SK-N-SH (cell line): ENCODE results near the gene CEP250. TPM values are rescaled to one million over a fixed set of nuclear protein-coding genes. Genes with fewer than 3 reads are reported as not detected.

Experiments
- CTCF ChIA-PET: fragments of 300-600, 350-600 bp; formaldehyde crosslinking; extraction: SDS; loops from one replicate; lab custom pipeline; 2021; lab: Yijun Ruan, JAX
- POLR2A ChIA-PET: fragments of 350-600 bp; sonication (Branson Sonifier 250); formaldehyde crosslinking; extraction: SDS; loops from one replicate; lab custom pipeline; 2020; ENCODE audit warnings: antibody characterized with exemption, inconsistent platforms; lab: Yijun Ruan, JAX
- DNase-seq: peaks from one replicate; pipeline ENCODE4 v3.0.0; 2012
- H2AFZ ChIP-seq: fragments of 200-600 bp; sonication (generic); 2 replicates; pipeline ENCODE4 v1.8.1; 2016; ENCODE audit warnings: antibody characterized with exemption, mild to moderate bottlenecking, low read depth
- H3F3A ChIP-seq: fragments of 200-600 bp; sonication (generic); replicated peaks from 2 replicates; pipeline ENCODE3; 2016; ENCODE audit warnings: antibody characterized with exemption, mild to moderate bottlenecking; ENCODE audit not compliant: insufficient read depth
- H3K27ac ChIP-seq, 2 experiments: fragments of 200-500 bp in 1 of 2; fragments of 200-600 bp in 1 of 2; sonication (Bioruptor generic) in 1 of 2; sonication (generic), shearing (Covaris generic) in 1 of 2; 2 replicates each; pipeline versions ENCODE4 v1.5.1 to v1.6.1; 2014 to 2016; ENCODE audit warnings: low read depth in 2 of 2, inconsistent platforms in 1 of 2, low read length in 1 of 2, mild to moderate bottlenecking in 1 of 2, mixed read lengths in 1 of 2
- H3K27me3 ChIP-seq: fragments of 200-600 bp; sonication (generic), shearing (Covaris generic); 2 replicates; pipeline ENCODE4 v1.6.1; 2016; ENCODE audit warnings: mixed run types; ENCODE audit not compliant: insufficient read depth
- H3K36me3 ChIP-seq, 2 experiments: fragments of 200-500 bp in 1 of 2; fragments of 200-600 bp in 1 of 2; sonication (Bioruptor generic) in 1 of 2; sonication (generic) in 1 of 2; replicated peaks in 1 of 2; 2 replicates each; pipeline versions ENCODE3 to v1.5.1; 2014 to 2016; ENCODE audit warnings: low read length in 1 of 2, mild to moderate bottlenecking in 1 of 2; ENCODE audit not compliant: insufficient read depth in 2 of 2, control insufficient read depth in 1 of 2
- H3K4me1 ChIP-seq, 2 experiments: fragments of 200-500 bp in 1 of 2; fragments of 200-600 bp in 1 of 2; sonication (Bioruptor generic) in 1 of 2; sonication (generic), shearing (Covaris generic) in 1 of 2; 2 replicates each; pipeline versions ENCODE4 v1.5.1 to v1.6.1; 2014 to 2016; ENCODE audit warnings: low read depth in 1 of 2, low read length in 1 of 2, mixed run types in 1 of 2; ENCODE audit not compliant: insufficient read depth in 2 of 2, control insufficient read depth in 1 of 2
- H3K4me2 ChIP-seq: fragments of 200-600 bp; sonication (generic), shearing (Covaris generic); 2 replicates; pipeline ENCODE4 v1.6.1; 2017; ENCODE audit warnings: mixed run types
- H3K4me3 ChIP-seq, 2 experiments: fragments of 200-500 bp in 1 of 2; fragments of 200-600 bp in 1 of 2; sonication (Bioruptor generic) in 1 of 2; sonication (generic), shearing (Covaris generic) in 1 of 2; 2 replicates each; pipeline versions ENCODE4 v1.5.1 to v1.8.1; 2014 to 2016; ENCODE audit warnings: low read depth in 2 of 2, inconsistent platforms in 1 of 2, low read length in 1 of 2, mild to moderate bottlenecking in 1 of 2, mixed read lengths in 1 of 2, moderate library complexity in 1 of 2
- H3K79me2 ChIP-seq: fragments of 200-600 bp; sonication (generic); 2 replicates; pipeline ENCODE4 v1.8.1; 2017; ENCODE audit warnings: mild to moderate bottlenecking; ENCODE audit not compliant: insufficient read depth
- H3K9ac ChIP-seq: fragments of 200-600 bp; sonication (generic); 2 replicates; pipeline ENCODE4 v1.6.1; 2017; ENCODE audit warnings: mixed run types
- H3K9me2 ChIP-seq: fragments of 200-600 bp; sonication (generic); 2 replicates; pipeline ENCODE4 v1.6.1; 2017; ENCODE audit warnings: mixed run types
- H3K9me3 ChIP-seq: fragments of 200-600 bp; sonication (generic); 2 replicates; pipeline ENCODE4 v1.6.1; 2017; ENCODE audit warnings: mixed run types, mild to moderate bottlenecking, moderate library complexity
- H4K20me1 ChIP-seq: fragments of 200-600 bp; sonication (generic); 2 replicates; pipeline ENCODE4 v1.6.1; 2017; ENCODE audit warnings: mild to moderate bottlenecking, mixed run types; ENCODE audit not compliant: insufficient read depth
- ELF1 ChIP-seq: IDR thresholded peaks from 2 replicates; pipeline ENCODE4 v1.4.0; 2012
- FOXJ3 ChIP-seq: sonication (generic); formaldehyde crosslinking; IDR thresholded peaks from 2 replicates; pipeline ENCODE4 v1.5.1; 2020; ENCODE audit warnings: mild to moderate bottlenecking, missing genetic modification reagents
- FOXM1 ChIP-seq: IDR thresholded peaks from 2 replicates; pipeline ENCODE4 v1.4.0; 2012; ENCODE audit warnings: low read depth, mild to moderate bottlenecking
- GABPA ChIP-seq: IDR thresholded peaks from 2 replicates; pipeline ENCODE4 v1.4.0; 2012; ENCODE audit warnings: low read depth, mild to moderate bottlenecking
- GATA2 ChIP-seq: sonication (generic); formaldehyde crosslinking; IDR thresholded peaks from 2 replicates; pipeline ENCODE4 v1.5.0; 2020; ENCODE audit warnings: mild to moderate bottlenecking, missing genetic modification reagents
- JUND ChIP-seq: IDR thresholded peaks from 2 replicates; pipeline ENCODE4 v1.4.0; 2012
- MXI1 ChIP-seq: IDR thresholded peaks from 2 replicates; pipeline ENCODE4 v1.6.1; 2012; ENCODE audit warnings: mild to moderate bottlenecking, low read depth, low read length, improper control_type of control experiment
- NRF1 ChIP-seq: IDR thresholded peaks from 2 replicates; pipeline ENCODE4 v1.6.1; 2012; ENCODE audit warnings: low read depth, mild to moderate bottlenecking, low read length
- POLR2AphosphoS5 ChIP-seq: IDR thresholded peaks from 2 replicates; pipeline ENCODE4 v1.6.1; 2012; ENCODE audit warnings: low read depth, low read length
- RAD21 ChIP-seq: IDR thresholded peaks from 2 replicates; pipeline ENCODE4 v1.6.1; 2012; ENCODE audit warnings: mild to moderate bottlenecking, low read length
- RCOR1 ChIP-seq: fragments of 150-350 bp; IDR thresholded peaks from 2 replicates; pipeline ENCODE4 v1.6.1; 2017; ENCODE audit warnings: antibody characterized with exemption, low read length
- RFX5 ChIP-seq: IDR thresholded peaks from 2 replicates; pipeline ENCODE4 v1.6.1; 2012; ENCODE audit warnings: mild to moderate bottlenecking, improper control_type of control experiment, low read length
- SIN3A ChIP-seq: IDR thresholded peaks from 2 replicates; pipeline ENCODE4 v1.6.1; 2012; ENCODE audit warnings: low read depth, mild to moderate bottlenecking, low read length, moderate library complexity, borderline replicate concordance
- TAF1 ChIP-seq: IDR thresholded peaks from 2 replicates; pipeline ENCODE4 v1.6.1; 2012; ENCODE audit warnings: low read depth, mild to moderate bottlenecking, low read length, moderate library complexity, borderline replicate concordance
- TCF12 ChIP-seq: IDR thresholded peaks from 2 replicates; pipeline ENCODE4 v1.4.0; 2012
- TEAD4 ChIP-seq: IDR thresholded peaks from 2 replicates; pipeline ENCODE4 v1.4.0; 2012; ENCODE audit warnings: mild to moderate bottlenecking, borderline replicate concordance; ENCODE audit not compliant: insufficient read depth
- WGBS: methylation state at CpG from one replicate; pipeline ENCODE4 v1.1.6; 2017; ENCODE audit warnings: low lambda C conversion rate; 5-methylcytosine and 5-hydroxymethylcytosine counted together
- polyA plus RNA-seq, 3 experiments: library from polyadenylated mRNA; depleted of rRNA; stranded (reverse); fragments of >200 nt; gene quantifications; 2 replicates each; pipeline ENCODE4 v1.2.3, GENCODE V29; 2012
- TF ChIP-seq, protein P1 (sequence below): fragments of 150-350 bp; IDR thresholded peaks from 2 replicates; pipeline ENCODE4 v1.6.1; 2016; ENCODE audit warnings: mild to moderate bottlenecking, low read depth, low read length
- TF ChIP-seq, protein P2 (sequence below): IDR thresholded peaks from 2 replicates; pipeline ENCODE4 v1.4.0; 2012; ENCODE audit warnings: low read depth, borderline replicate concordance

Gene CEP250
- polyA plus RNA-seq, 1 of the 3 experiments (the other 2 are of a cell fraction), result 13.3 TPM

DNA sequence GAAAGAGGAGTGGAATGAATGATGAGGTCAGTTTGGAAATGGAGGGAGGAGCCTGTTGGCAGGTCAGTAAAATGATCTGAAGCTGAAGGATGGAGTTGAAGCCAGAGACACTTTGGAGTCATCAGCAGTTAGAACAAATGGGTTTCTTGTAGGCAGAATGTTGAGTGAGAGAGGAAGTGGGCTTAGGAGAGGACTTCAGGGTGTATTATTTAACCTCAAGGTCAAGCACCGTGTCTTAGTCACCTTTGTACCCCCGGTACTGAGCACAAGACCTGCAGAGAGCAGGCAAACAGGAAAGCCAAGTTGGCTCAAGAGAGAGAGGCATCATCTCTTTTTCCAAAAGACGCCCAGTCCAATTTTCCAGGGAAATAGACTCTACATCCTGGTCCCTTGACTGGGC, 50.8 kb downstream of the CEP250 start:
- ChIA-PET POLR2A (no interaction called here), CTCF (interaction anchor here (1.4 to 1.8 kb wide), 3 partner anchors 8 to 42 kb away, joined by 3 to 4 read pairs (median 4); no protein-coding TSS in a partner anchor)
- Histone ChIP-seq H3K27ac (no peak overlapping the region), H3K9me3 (no peaks in the 10 kb centered on the region), H3K4me3 (no peak overlapping the region), H4K20me1 (no peaks in the 10 kb centered on the region), H3K27me3 (no peaks in the 10 kb centered on the region), H3K36me3 (peaks cover 3 to 68% of the 10 kb centered on the region in 2 experiments), H3F3A (no peaks in the 10 kb centered on the region), H3K9me2 (no peaks in the 10 kb centered on the region), H3K9ac (no peak overlapping the region), H3K4me1 (peaks cover 0 to 2% of the 10 kb centered on the region in 2 experiments; a peak in 1 of 4 replicates), H2AFZ (no peak overlapping the region), H3K79me2 (no peaks in the 10 kb centered on the region), H3K4me2 (no peak overlapping the region)
- WGBS, result 97% methylated on average over 3 of the region's 3 CpGs
- no peak for DNase-seq
- TF ChIP-seq TAF1 (no peak), JUND (no peak), POLR2AphosphoS5 (no peak), ELF1 (no peak), RAD21 (no peak), FOXM1 (no peak), GABPA (no peak), SIN3A (no peak), GATA2 (CRISPR knock-in tag) (no peak), FOXJ3 (CRISPR knock-in tag) (no peak), NRF1 (no peak), RCOR1 (no peak), MXI1 (no peak), TEAD4 (no peak), TCF12 (no peak), RFX5 (no peak)
- TF ChIP-seq, protein P1, sequence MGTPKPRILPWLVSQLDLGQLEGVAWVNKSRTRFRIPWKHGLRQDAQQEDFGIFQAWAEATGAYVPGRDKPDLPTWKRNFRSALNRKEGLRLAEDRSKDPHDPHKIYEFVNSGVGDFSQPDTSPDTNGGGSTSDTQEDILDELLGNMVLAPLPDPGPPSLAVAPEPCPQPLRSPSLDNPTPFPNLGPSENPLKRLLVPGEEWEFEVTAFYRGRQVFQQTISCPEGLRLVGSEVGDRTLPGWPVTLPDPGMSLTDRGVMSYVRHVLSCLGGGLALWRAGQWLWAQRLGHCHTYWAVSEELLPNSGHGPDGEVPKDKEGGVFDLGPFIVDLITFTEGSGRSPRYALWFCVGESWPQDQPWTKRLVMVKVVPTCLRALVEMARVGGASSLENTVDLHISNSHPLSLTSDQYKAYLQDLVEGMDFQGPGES, result no peak
- TF ChIP-seq, protein P2, sequence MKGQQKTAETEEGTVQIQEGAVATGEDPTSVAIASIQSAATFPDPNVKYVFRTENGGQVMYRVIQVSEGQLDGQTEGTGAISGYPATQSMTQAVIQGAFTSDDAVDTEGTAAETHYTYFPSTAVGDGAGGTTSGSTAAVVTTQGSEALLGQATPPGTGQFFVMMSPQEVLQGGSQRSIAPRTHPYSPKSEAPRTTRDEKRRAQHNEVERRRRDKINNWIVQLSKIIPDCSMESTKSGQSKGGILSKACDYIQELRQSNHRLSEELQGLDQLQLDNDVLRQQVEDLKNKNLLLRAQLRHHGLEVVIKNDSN, result no peak
